GM12875 (cell line): ENCODE data around the gene FBXO42.
A peak's percentile ranks its signal among the peaks of the same experiment; 100 is the strongest.

ENCODE experiments used
- H3K4me3 ChIP-seq: one replicate; pipeline ENCODE4 v1.5.1; 2011; ENCODE audit warnings: low read depth, low read length, control low read depth
- CTCF ChIP-seq: IDR thresholded peaks from 2 replicates; pipeline ENCODE4 v1.5.1; 2011; ENCODE audit warnings: low read depth, mild to moderate bottlenecking, control low read depth, inconsistent platforms, low read length, moderate library complexity, borderline replicate concordance; ENCODE audit not compliant: insufficient read depth

Gene FBXO42

GRCh38 chr1:16205334-16205671 lies 147.0 kb downstream of the FBXO42 start:
- H3K4me3 ChIP-seq: no peak overlapping the region
- TF ChIP-seq CTCF: no peak

- peak; percentile 37; the same call in 1 of the 2 replicates for TF ChIP-seq CTCF
- H3K4me3 ChIP-seq: no peak overlapping the region
Observed at GRCh38 chr1:16204634-16205333, 147.5 kb downstream of the FBXO42 start.

- TF ChIP-seq CTCF: no peak
Observed at GRCh38 chr1:16204216-16204615, 148.1 kb downstream of the FBXO42 start.

GRCh38 chr1:16203550-16203949 lies 148.7 kb downstream of the FBXO42 start:
- H3K4me3 ChIP-seq: no peak overlapping the region
- no peak for TF ChIP-seq CTCF

More at GRCh38 chr1:16204216-16204615, 148.1 kb downstream of the FBXO42 start:
- H3K4me3 ChIP-seq: no peak overlapping the region

- no peak overlapping the region for H3K4me3 ChIP-seq
- no peak for TF ChIP-seq CTCF
Observed at GRCh38 chr1:16202281-16203210, 149.7 kb downstream of the FBXO42 start.

- H3K4me3 ChIP-seq: no peak overlapping the region
- TF ChIP-seq CTCF: no peak
Observed at GRCh38 chr1:16199700-16200099, 152.6 kb downstream of the FBXO42 start.
